Measurements from ENCODE around the gene RMI2. TPM values are rescaled to one million over a fixed set of nuclear protein-coding genes. Genes with fewer than 3 reads are reported as not detected.
A peak's percentile ranks its signal among the peaks of the same experiment; 100 is the strongest.

The RMI2 gene
- total and polyA plus RNA-seq, 9 of the 15 experiments (the other 6 are each of a cell fraction or from before 2014, with no cell fraction given): 8.0 to 43.4 (median 32.5) TPM

GRCh38 chr16:11326737-11327276 lies 18.5 kb upstream of the RMI2 start:
- ChIA-PET POLR2A (interaction anchor here (0.5 to 0.6 kb wide), 2 partner anchors 9 to 57 kb away, joined by 3 read pairs; no protein-coding TSS in a partner anchor), CTCF (ENCODE audit: low intra/inter-chr PET ratio) (no interaction called here)
- H3K27me3 ChIP-seq (ENCODE audit: control insufficient read depth in 2 of 2, insufficient read depth in 2 of 2, low read length in 2 of 2): peaks cover 16 to 32% of the 10 kb centered on the region in 2 experiments; a peak in 4 of 5 replicates
- DNase-seq (ENCODE audit: extremely low read depth in 1 of 4, low spot score in 3 of 4) (no peak), FAIRE-seq (no peak), ATAC-seq (no peak)
- no peak overlapping the region for H2AFZ ChIP-seq (ENCODE audit: low read depth, low read length)
- no peak overlapping the region for H3K9ac ChIP-seq (ENCODE audit: insufficient read depth in 1 of 2, low read depth in 2 of 2, low read length in 2 of 2)
- WGBS (ENCODE audit: insufficient coverage, low coverage, missing lambda C conversion rate): 6% methylated on average over 9 of the region's 9 CpGs
- in situ Hi-C loops (cut with MboI) (no loop called here), intact Hi-C loops (cut with micrococcal nuclease) (no loop called here)
- peaks cover 0 to 3% of the 10 kb centered on the region in 2 experiments; a peak in 2 of 5 replicates for H3K4me1 ChIP-seq (replicated peaks in 1 of 2; ENCODE audit: control insufficient read depth in 2 of 2, insufficient read depth in 2 of 2, low read length in 2 of 2)
- H3K27ac ChIP-seq (ENCODE audit: extremely low read depth, low read depth, low read length): no peak overlapping the region
- H3K79me2 ChIP-seq (ENCODE audit: control insufficient read depth, insufficient read depth, low read length): no peaks in the 10 kb centered on the region
- no TSS peak for BruUV-seq (replicated peaks)
- no peak for TF ChIP-seq FOXP1 (CRISPR knock-in tag; IDR thresholded peaks at IDR 0.05)
- TF ChIP-seq SMAD1 (IDR thresholded peaks at IDR 0.05; ENCODE audit: low read depth, low read length, partially characterized antibody): no peak
- H3K4me2 ChIP-seq (ENCODE audit: insufficient read depth, low read length): no peak overlapping the region
- H3K4me3 ChIP-seq: no peak overlapping the region
- no peaks in the 10 kb centered on the region for H3K9me1 ChIP-seq (ENCODE audit: control insufficient read depth, insufficient read depth, low read length)
- H3K36me3 ChIP-seq (ENCODE audit: control insufficient read depth, insufficient read depth, low read length): no peaks in the 10 kb centered on the region
- H4K20me1 ChIP-seq (replicated peaks; ENCODE audit: control insufficient read depth, insufficient read depth, low read length): no peaks in the 10 kb centered on the region
- peaks cover under 1% of the 10 kb centered on the region; the same call in 1 of the 2 replicates for H3K9me3 ChIP-seq (replicated peaks; ENCODE audit: control insufficient read depth, insufficient read depth, low read depth, low read length)

- DNase-seq (ENCODE audit: extremely low read depth in 1 of 4, low spot score in 3 of 4): no peak
- WGBS (ENCODE audit: insufficient coverage, low coverage, missing lambda C conversion rate): 22% methylated on average over 19 of the region's 23 CpGs
- ATAC-seq: no peak
- Histone ChIP-seq H3K4me2 (ENCODE audit: insufficient read depth, low read length) (no peak overlapping the region), H3K27ac (ENCODE audit: extremely low read depth, low read depth, low read length) (no peak overlapping the region), H3K9me3 (replicated peaks; ENCODE audit: control insufficient read depth, insufficient read depth, low read depth, low read length) (no peaks in the 10 kb centered on the region), H2AFZ (ENCODE audit: low read depth, low read length) (no peak overlapping the region), H3K4me1 (replicated peaks in 1 of 2; ENCODE audit: control insufficient read depth in 2 of 2, insufficient read depth in 2 of 2, low read length in 2 of 2) (peaks cover 0 to 3% of the 10 kb centered on the region in 2 experiments; a peak in 2 of 5 replicates), H3K27me3 (ENCODE audit: control insufficient read depth in 2 of 2, insufficient read depth in 2 of 2, low read length in 2 of 2) (peaks cover 16 to 34% of the 10 kb centered on the region in 2 experiments; a peak in 4 of 5 replicates), H3K36me3 (ENCODE audit: control insufficient read depth, insufficient read depth, low read length) (no peaks in the 10 kb centered on the region), H3K9ac (ENCODE audit: insufficient read depth in 1 of 2, low read depth in 2 of 2, low read length in 2 of 2) (no peak overlapping the region), H4K20me1 (replicated peaks; ENCODE audit: control insufficient read depth, insufficient read depth, low read length) (no peaks in the 10 kb centered on the region), H3K9me1 (ENCODE audit: control insufficient read depth, insufficient read depth, low read length) (no peaks in the 10 kb centered on the region), H3K4me3 (no peak overlapping the region), H3K79me2 (ENCODE audit: control insufficient read depth, insufficient read depth, low read length) (no peaks in the 10 kb centered on the region)
- intact Hi-C loops (cut with micrococcal nuclease) (no loop called here), in situ Hi-C loops (cut with MboI) (no loop called here)
- FAIRE-seq: no peak
- ChIA-PET CTCF (ENCODE audit: low intra/inter-chr PET ratio) (no interaction called here), POLR2A (interaction anchor here (0.6 to 0.7 kb wide), 3 partner anchors 54 to 389 kb away, joined by 3 read pairs; no protein-coding TSS in a partner anchor)
- BruUV-seq (replicated peaks): no TSS peak
- TF ChIP-seq EP400 (IDR thresholded peaks at IDR 0.05) (no peak), ZNF324 (CRISPR knock-in tag; IDR thresholded peaks at IDR 0.05) (0 out of 2 replicates have a peak, but pooled peaks have one; percentile 23), HDAC6 (IDR thresholded peaks at IDR 0.05; ENCODE audit: low read depth, low read length) (no peak)
These were observed 17.7 kb upstream of the RMI2 start for GRCh38 chr16:11327277-11328171.
